Psoas muscle (tissue), 8 donors: Measurements from ENCODE around the gene ALDH3B2. TPM values are rescaled to one million over a fixed set of nuclear protein-coding genes. Genes with fewer than 3 reads are reported as not detected.
"Not testable (repeated sequence)": the region's sequence is repeated elsewhere in the genome, so short reads cannot be mapped to it uniquely, and the experiment has no call there.

Source experiments
- ATAC-seq, 4 donors: fragments of 200-7000 bp; cut with Tn5 transposase; one replicate each; pipeline ENCODE4 v1.9.1; 2020; ENCODE audit warnings: moderate library complexity in 3 of 4, mild to moderate bottlenecking in 2 of 4
- DNase-seq, 2 donors: peaks; one replicate each; pipeline ENCODE4 v3.0.0-alpha.2; 2020
- H3K27ac ChIP-seq: fragments of 200-600 bp; one replicate; pipeline ENCODE4 v1.8.0; 2022
- H3K27me3 ChIP-seq, 3 donors: fragments of 200-600 bp in 1 of 3; one replicate each; pipeline versions ENCODE4 v1.6.1 to v1.8.0; 2013 to 2022; ENCODE audit warnings: low read length in 2 of 3, mild to moderate bottlenecking in 2 of 3, moderate library complexity in 1 of 3; ENCODE audit not compliant: insufficient read depth in 3 of 3
- H3K36me3 ChIP-seq, 2 donors: fragments of 200-600 bp in 1 of 2; one replicate each; pipeline versions ENCODE4 v1.6.1 to v1.8.0; 2013 to 2022; ENCODE audit warnings: low read depth in 1 of 2, mild to moderate bottlenecking in 1 of 2, moderate library complexity in 1 of 2; ENCODE audit not compliant: insufficient read depth in 1 of 2
- H3K4me1 ChIP-seq: fragments of 200-600 bp; one replicate; pipeline ENCODE4 v1.8.0; 2022
- H3K4me3 ChIP-seq: fragments of 200-600 bp; one replicate; pipeline ENCODE4 v1.8.0; 2022; ENCODE audit warnings: mild to moderate bottlenecking
- H3K9me3 ChIP-seq: fragments of 200-600 bp; one replicate; pipeline ENCODE4 v1.8.0; 2022
- CTCF ChIP-seq: fragments of 200-600 bp; IDR thresholded peaks from one replicate; pipeline ENCODE4 v1.8.0; 2022; ENCODE audit warnings: antibody characterized with exemption
- WGBS, 3 donors: extraction: QIAGEN DNeasy Blood & Tissue Kit; methylation state at CpG; one replicate each; pipeline versions ENCODE4 v1.1.6 to v1.1.7; 2013; 5-methylcytosine and 5-hydroxymethylcytosine counted together
- intact Hi-C, 2 donors: fragments of 100-400 bp; cut with DNase I; formaldehyde crosslinking; loops; one replicate each; pipeline versions ENCODE4 v1.11.0 to v1.14.2; 2022
- long read RNA-seq, 2 donors: library from polyadenylated mRNA; unstranded; transcript quantifications; one replicate each; pipeline ENCODE4 v2.0.0, GENCODE V29; 2021
- polyA plus RNA-seq, 3 donors: library from polyadenylated mRNA; stranded (reverse); fragments of 200-250 nt; gene quantifications; one replicate each; pipeline ENCODE4 v1.2.3, GENCODE V29; 2013
- total RNA-seq, 4 donors: library from RNA; stranded (reverse); fragmentation: NEBNext Ultra II Directional in 2 of 4; extraction: Animal tissue kit (Norgen Biotek cat#: 25700) in 2 of 4; gene quantifications; one replicate each; pipeline versions ENCODE4 v1.2.1 to v1.2.4, GENCODE V29; 2021 to 2023
- donor health status: healthy with polysubstance abuse.
- donor health status: DM: no; HTN: no; CAD: no; lungs with moderate emphysema.
- donor health status: Bipolar disorder and iron deficiency.
- donor health status: healthy.
- donor health status: DM: yes; HTN: yes; CAD: no.
- donor health status: DM: no; HTN: no; CAD: no.
- donor health status: DM: no; HTN: no; CAD: no.
- donor health status: DM: yes; HTN: yes; CAD: no.

The ALDH3B2 gene
- total RNA-seq = not detected
- polyA plus RNA-seq = not detected
- long read RNA-seq, donor 1 = 0 reads
- long read RNA-seq, donor 2 = 0 reads

- ATAC-seq = no peak
Observed at GRCh38 chr11:67674442-67674871, at the start of gene ALDH3B2. TSS of gene ALDH3B2 (minus strand) at chr11:67674623. CDS start at chr11:67666935, 7,688 bp downstream.

GRCh38 chr11:67723036-67723435, 48.6 kb upstream of the ALDH3B2 start:
- 74 to 82% (median 75%) methylated on average over 6 to 9 of the region's 9 CpGs for WGBS, 3 donors
- H3K27me3 ChIP-seq, DNase-seq, intact Hi-C loops, ATAC-seq, H3K36me3 ChIP-seq, H3K9me3 ChIP-seq, H3K27ac ChIP-seq, H3K4me1 ChIP-seq, H3K4me3 ChIP-seq: not testable (repeated sequence)

More at GRCh38 chr11:67674442-67674871, at the start of gene ALDH3B2:
- no peaks in the 10 kb centered on the region for H3K9me3 ChIP-seq
- H3K36me3 ChIP-seq = no peaks in the 10 kb centered on the region
- H3K27ac ChIP-seq = no peak within 1 kb of the TSS
- WGBS, 3 donors = 70 to 77% (median 74%) methylated on average over 8 of the region's 8 CpGs
- TF ChIP-seq CTCF = no peak
- H3K27me3 ChIP-seq = peaks cover 0 to 27% (median 5%) of the 10 kb centered on the region in 3 donors
- intact Hi-C loops = no loop called here
- no peaks in the 10 kb centered on the region for H3K4me1 ChIP-seq
- no peak within 1 kb of the TSS for H3K4me3 ChIP-seq
- no peak for DNase-seq

- H3K4me3 ChIP-seq, H3K4me1 ChIP-seq, DNase-seq, H3K27ac ChIP-seq, H3K9me3 ChIP-seq, ATAC-seq, H3K36me3 ChIP-seq, H3K27me3 ChIP-seq, intact Hi-C loops: not testable (repeated sequence)
- 54 to 75% (median 63%) methylated on average over 7 of the region's 7 CpGs for WGBS, 3 donors
Observed at GRCh38 chr11:67716226-67716625, 41.8 kb upstream of the ALDH3B2 start.

GRCh38 chr11:67715801-67716200, 41.4 kb upstream of the ALDH3B2 start:
- WGBS, 3 donors = 60 to 71% (median 63%) methylated on average over 11 to 17 of the region's 17 CpGs
- H3K4me1 ChIP-seq, H3K4me3 ChIP-seq, DNase-seq, ATAC-seq, H3K36me3 ChIP-seq, H3K9me3 ChIP-seq, H3K27ac ChIP-seq, intact Hi-C loops, H3K27me3 ChIP-seq: not testable (repeated sequence)

- H3K4me3 ChIP-seq, H3K36me3 ChIP-seq, H3K27ac ChIP-seq, intact Hi-C loops, H3K9me3 ChIP-seq, H3K4me1 ChIP-seq, H3K27me3 ChIP-seq, ATAC-seq: not testable (repeated sequence)
- peak; percentile 26 for TF ChIP-seq CTCF
- peak in 1 of 2 donors; percentile 56 for DNase-seq
- 12 to 16% (median 13%) methylated on average over 6 to 8 of the region's 14 CpGs for WGBS, 3 donors
Observed at GRCh38 chr11:67713892-67714509, 39.6 kb upstream of the ALDH3B2 start.

- H3K27ac ChIP-seq, ATAC-seq, H3K4me1 ChIP-seq, H3K9me3 ChIP-seq, intact Hi-C loops, H3K36me3 ChIP-seq, DNase-seq, H3K27me3 ChIP-seq, H3K4me3 ChIP-seq: not testable (repeated sequence)
- WGBS, 3 donors = 1 to 3% (median 3%) methylated on average over 6 to 39 of the region's 46 CpGs
Observed at GRCh38 chr11:67711676-67712075, 37.3 kb upstream of the ALDH3B2 start.

- intact Hi-C loops, ATAC-seq, H3K27me3 ChIP-seq: not testable (repeated sequence)
Observed at GRCh38 chr11:67711212-67711611, 36.8 kb upstream of the ALDH3B2 start.

GRCh38 chr11:67709806-67710205, 35.4 kb upstream of the ALDH3B2 start:
- DNase-seq, H3K27me3 ChIP-seq, ATAC-seq, H3K4me1 ChIP-seq, H3K4me3 ChIP-seq, H3K27ac ChIP-seq, H3K36me3 ChIP-seq, H3K9me3 ChIP-seq, intact Hi-C loops: not testable (repeated sequence)
- 82 to 83% (median 83%) methylated on average over 8 to 11 of the region's 11 CpGs for WGBS, 3 donors

More at GRCh38 chr11:67711212-67711611, 36.8 kb upstream of the ALDH3B2 start:
- not testable (repeated sequence) for H3K4me1 ChIP-seq, DNase-seq, H3K4me3 ChIP-seq, H3K9me3 ChIP-seq, H3K27ac ChIP-seq, H3K36me3 ChIP-seq
- 0 to 1% (median 1%) methylated on average over 16 to 27 of the region's 31 CpGs for WGBS, 3 donors
